Cerebellar nuclear complex (tissue), 1 donor: Measurements from ENCODE around the gene PLA2R1.

ENCODE experiments used
- DNase-seq, 2 experiments: peaks; one replicate each; lab custom pipeline; 2025; lab: John Stamatoyannopoulos, UW

The PLA2R1 gene

GRCh38 chr2:160033732-160034392 is 28.6 kb downstream of the PLA2R1 start:
- no peak for DNase-seq

DNA sequence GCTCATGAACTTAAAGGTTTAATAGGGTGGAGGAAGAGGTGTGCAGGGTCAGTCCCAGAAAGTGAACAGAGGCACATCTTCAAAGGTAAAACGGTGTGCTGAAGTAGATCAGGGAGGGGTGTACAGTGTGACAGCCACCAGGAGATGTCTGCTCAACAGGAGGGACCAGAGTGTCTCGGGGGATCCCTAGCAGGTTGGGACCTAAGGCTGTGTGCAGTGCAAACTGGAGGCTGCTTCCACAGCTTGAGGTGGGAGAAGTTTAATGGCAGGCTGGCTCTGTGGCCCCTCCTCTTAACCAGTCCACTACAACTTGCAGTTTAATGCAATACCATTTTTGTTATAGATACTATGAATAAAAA is 33.2 kb downstream of the PLA2R1 start:
- no peak for DNase-seq

- DNase-seq: peak in 1 of 2 experiments; percentile 7
Observed at GRCh38 chr2:160028431-160029269, 33.8 kb downstream of the PLA2R1 start.

GRCh38 chr2:160022162-160022561 is 40.3 kb downstream of the PLA2R1 start:
- DNase-seq: no peak

DNA sequence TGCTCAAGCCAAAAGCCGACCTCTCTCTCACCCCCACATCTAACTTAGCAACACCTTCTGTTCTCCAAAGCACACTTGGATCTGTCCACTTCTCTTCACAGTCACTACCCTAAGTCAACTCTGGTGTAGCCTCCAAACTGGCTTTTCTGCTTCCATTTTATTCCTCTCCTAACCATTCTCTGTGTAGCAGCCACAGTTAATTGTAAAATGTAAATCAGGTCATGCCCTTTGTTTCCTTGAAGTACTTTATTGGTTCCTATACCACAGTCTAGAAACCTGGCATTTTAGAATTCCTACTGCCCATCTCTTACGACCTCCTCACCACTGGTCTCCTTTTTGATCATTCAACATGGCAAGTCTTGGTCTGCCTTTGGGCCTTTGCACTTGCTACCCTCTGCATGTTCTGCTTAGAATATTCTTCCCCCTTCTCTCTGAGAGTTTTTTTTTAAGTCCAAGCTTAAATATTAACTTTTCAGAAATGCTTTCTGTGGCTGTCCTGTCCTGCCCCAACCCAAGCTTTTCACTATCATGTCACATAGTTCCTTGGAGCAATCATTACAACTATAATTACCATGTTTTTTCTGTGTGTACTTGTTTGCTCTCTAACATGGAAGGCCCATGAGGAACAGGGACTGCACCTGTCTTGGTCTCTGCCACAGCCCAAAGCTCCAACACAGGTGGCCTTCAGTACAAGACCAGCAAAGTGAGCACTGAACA is 42.9 kb downstream of the PLA2R1 start:
- DNase-seq: no peak

DNA sequence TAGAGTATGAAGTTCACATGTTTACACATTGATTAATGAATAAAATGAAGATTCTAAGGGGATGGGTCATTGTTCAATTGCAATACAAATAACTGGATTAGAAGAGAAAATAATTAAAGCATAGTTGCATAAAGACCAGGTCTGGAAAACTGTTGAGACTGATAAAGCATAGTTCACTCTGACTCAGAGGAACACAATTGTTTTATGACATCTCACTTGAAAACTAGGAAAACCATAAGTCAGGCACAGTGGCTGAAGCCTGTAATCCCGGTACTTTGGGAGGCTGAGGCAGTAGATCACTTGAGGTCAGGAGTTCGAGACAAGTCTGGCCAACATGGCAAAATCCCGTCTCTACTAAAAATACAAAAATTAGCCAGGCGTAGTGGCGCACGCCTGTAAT is 46.7 kb downstream of the PLA2R1 start:
- no peak for DNase-seq

DNA sequence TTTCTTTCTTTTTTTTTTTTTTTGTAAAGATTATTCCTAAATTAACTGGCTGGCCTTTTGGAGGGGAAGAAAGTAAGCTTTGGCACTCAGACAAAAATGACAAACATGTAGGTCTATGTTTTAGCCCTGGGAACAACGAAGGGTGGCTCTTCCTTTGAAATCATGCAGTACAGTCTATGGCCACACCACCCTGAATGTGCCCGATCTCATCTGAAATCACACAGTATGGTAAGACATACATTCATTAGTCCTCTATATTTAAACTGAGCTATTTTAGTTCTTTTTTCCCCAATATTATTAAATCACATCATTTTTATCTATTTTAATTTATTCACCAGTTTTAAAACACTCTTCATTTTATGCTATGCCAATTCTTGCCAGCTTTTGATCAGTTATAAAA is 48.2 kb downstream of the PLA2R1 start:
- no peak for DNase-seq

DNA sequence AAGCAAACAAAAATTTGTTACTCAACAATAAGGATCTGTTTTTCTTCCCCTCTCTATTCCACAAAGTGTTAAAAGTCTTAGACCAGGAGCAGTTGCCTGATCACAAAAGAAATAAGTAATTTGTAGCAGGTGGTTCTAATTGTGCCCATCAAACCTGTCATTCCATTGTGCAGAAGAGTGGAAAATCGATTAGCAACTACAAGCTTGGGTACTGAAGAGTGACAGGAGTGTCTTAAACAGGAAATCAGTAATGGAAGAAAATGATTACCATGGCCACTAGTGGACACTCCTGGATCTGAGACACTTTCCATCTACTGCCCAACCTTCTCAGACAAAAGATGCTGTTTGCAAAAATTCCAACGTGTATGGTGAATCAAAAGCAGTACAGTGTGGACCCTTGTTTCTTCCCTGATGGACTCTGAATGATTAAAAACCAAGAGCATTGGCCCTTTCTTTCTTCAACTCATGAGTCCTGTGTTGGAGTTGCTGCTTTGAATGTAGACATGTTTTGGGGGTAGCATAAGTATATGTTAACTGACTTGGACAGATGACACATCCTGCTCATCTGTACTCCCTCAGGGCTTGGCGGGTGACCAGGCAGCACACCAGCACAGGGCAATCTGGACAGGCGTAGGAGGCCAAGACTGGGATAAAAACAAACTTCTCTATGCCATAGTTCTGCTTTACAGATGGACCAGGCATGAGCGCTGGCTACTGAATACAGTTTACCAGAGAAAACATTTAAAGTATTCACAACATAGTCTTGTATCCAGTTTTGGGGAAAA is 51.9 kb downstream of the PLA2R1 start:
- DNase-seq: no peak

- no peak for DNase-seq
Observed at GRCh38 chr2:160007111-160007510, 55.3 kb downstream of the PLA2R1 start.

- DNase-seq: no peak
Observed at GRCh38 chr2:160006475-160006874, 55.9 kb downstream of the PLA2R1 start.

DNA sequence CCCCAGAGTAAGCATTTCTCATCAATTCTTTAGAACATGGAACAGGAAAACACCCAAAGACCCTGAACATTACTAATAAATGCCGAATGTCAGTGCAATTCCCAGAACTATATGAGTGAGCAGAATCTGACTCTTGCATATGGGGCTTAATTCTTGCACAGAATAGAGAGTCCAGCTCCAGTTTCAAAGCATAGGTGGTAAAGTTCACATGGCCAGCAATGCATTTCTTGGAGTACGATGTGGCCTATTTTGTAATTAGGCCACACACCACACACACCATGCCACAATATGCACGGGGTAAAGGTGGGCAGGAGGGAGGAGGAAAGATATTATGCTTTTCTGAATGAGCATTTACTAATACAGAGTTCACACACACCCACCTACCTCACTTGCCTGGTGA is 56.5 kb downstream of the PLA2R1 start:
- DNase-seq: no peak

- DNase-seq: no peak
Observed at GRCh38 chr2:160005476-160005875, 56.9 kb downstream of the PLA2R1 start.

GRCh38 chr2:159998961-159999360 is 63.5 kb downstream of the PLA2R1 start:
- no peak for DNase-seq

- no peak for DNase-seq
Observed at GRCh38 chr2:159998243-159998642, 64.2 kb downstream of the PLA2R1 start.

DNA sequence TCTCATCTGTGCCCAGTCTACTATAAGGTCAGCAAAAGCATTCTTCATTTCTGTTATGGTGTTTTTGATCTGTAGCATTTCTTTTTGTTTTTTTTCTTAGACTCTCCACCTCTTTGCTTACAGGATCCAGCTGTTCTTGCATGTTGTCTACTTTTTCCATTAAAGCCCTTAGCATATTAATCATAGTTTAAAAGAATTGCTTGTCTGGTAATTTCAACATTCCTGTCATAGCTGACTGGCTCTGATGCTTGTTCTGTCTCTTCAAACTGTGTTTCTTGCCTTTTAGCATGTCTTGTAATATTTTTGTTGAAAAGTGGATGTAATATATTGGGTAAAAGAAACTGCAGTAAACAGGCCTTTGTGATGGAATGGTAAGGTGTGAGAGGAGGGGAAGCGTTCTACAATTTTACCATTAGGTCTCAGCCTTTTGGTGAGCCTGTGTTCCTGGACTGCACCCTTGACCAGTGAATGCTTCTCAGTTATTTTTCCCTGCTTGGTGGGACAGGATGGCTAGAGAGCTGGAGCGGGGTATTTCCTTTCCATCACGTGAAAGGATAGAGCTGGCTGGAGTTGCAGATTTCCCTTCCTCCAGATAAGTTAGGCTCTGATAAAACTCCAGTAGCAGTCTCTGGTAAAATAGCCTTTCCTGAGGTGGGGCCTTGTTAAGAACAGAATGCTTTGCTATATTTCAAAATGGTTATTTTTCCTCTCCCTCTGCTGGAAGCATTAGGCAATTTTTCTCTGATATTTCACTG is 65.4 kb downstream of the PLA2R1 start:
- no peak for DNase-seq

DNA sequence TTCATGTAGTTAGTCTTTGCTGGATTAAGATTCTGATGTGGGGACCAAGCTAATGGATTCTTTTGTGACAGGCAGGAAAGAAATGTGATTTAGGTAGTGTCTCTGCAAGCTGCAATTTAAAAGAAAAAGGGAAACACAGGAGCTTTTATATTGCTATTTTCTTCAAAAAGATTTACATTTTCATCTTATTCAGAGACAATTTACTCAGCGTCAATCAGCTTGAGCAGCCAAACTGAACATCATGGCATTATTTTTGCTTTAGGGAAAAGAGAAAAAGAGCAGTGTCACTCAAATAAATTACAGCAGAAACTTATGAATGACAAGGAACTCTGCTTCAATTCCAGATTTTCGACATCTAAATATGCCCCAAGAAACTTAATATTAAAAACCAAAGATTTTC is 67.4 kb downstream of the PLA2R1 start:
- no peak for DNase-seq

GRCh38 chr2:159989249-159989648 is 73.2 kb downstream of the PLA2R1 start:
- DNase-seq: no peak

GRCh38 chr2:159988412-159988970 is 73.9 kb downstream of the PLA2R1 start:
- DNase-seq: no peak

DNA sequence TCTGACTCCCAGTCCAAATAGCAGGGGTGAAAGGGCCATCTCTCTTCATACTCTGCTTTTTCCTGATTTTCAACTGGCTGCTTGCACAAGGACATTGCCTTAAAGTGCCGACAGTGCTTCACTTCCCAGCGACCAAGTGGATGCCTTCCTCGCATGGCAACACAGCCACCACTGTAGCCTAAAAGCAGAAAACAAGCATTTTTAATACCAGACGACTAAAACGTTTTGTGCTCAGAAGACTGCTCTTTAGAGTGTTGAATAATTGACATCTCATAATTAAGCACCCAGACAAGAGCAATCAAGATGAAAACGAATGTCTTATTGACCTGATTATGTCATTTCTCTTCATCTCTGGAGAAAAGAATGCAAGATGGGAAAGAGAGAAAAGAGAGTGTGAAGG is 75.2 kb downstream of the PLA2R1 start:
- DNase-seq: no peak

- DNase-seq: no peak
Observed at GRCh38 chr2:159985656-159986055, 76.8 kb downstream of the PLA2R1 start.

- no peak for DNase-seq
Observed at GRCh38 chr2:159984034-159984433, 78.4 kb downstream of the PLA2R1 start.
